Body of pancreas (tissue), 4 donors: ENCODE results near the gene RPS8.

ENCODE experiments used
- POLR2A ChIP-seq, 3 donors: fragments of 450-650 bp; IDR thresholded peaks; one replicate each; pipeline ENCODE4 v1.6.1; 2016; ENCODE audit warnings: antibody characterized with exemption in 3 of 3, mild to moderate bottlenecking in 2 of 3
- TF ChIP-seq, protein P1 (sequence below), 7 experiments: fragments of 450-650 bp in 4 of 7; fragments of 200-600 bp in 3 of 7; sonication (generic) in 3 of 7; IDR thresholded peaks; one replicate each; pipeline ENCODE4 v1.5.1; 2016 to 2019; ENCODE audit warnings: antibody characterized with exemption in 7 of 7

DNA sequence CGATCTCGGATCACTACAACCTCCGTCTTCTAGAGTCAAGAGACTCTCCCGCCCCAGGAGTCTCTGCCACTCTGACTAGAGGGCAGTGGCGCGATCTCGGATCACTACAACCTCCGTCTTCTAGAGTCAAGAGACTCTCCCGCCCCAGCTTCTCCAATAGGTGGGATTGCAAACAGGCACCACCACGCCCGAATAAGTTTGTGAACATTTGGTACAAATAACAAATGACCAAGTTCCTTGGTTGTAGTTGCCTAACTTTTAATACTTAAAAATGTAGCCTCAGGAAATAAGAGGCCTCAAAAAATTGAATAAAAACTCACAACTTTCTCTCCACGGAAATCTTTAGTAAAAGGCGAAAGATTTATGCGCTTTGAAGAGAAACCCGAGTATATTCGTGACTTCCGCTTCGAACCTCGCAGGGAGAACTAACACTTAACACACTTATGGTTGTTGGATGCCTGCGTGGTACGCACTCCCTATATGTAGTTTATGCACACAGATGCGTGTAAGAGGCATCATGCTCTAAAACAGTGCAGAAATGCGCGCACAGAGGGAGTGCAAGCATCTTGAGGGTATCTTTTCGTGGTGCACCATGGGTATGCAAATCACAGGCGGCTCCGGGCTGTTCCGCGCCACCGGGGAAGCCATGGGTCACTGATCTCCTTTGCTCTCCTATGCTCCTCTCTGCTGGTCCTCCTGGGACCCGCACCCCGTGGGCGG, 44.4 kb downstream of the RPS8 start:
- TF ChIP-seq POLR2A (IDR thresholded peaks at IDR 0.05): peak; percentile 95 to 100 (median 100)
- TF ChIP-seq, protein P1, sequence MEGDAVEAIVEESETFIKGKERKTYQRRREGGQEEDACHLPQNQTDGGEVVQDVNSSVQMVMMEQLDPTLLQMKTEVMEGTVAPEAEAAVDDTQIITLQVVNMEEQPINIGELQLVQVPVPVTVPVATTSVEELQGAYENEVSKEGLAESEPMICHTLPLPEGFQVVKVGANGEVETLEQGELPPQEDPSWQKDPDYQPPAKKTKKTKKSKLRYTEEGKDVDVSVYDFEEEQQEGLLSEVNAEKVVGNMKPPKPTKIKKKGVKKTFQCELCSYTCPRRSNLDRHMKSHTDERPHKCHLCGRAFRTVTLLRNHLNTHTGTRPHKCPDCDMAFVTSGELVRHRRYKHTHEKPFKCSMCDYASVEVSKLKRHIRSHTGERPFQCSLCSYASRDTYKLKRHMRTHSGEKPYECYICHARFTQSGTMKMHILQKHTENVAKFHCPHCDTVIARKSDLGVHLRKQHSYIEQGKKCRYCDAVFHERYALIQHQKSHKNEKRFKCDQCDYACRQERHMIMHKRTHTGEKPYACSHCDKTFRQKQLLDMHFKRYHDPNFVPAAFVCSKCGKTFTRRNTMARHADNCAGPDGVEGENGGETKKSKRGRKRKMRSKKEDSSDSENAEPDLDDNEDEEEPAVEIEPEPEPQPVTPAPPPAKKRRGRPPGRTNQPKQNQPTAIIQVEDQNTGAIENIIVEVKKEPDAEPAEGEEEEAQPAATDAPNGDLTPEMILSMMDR (IDR thresholded peaks at IDR 0.05): peak in 3 of 7 experiments; percentile 22 to 36 (median 32)
